Astrocyte of the cerebellum (primary cell): ENCODE data around the gene NUP107.

Experiments
- DNase-seq: peaks from one replicate; pipeline ENCODE4 v3.0.0-alpha.2; 2011; ENCODE audit warnings: low read depth
- H3K4me3 ChIP-seq: 2 replicates; pipeline ENCODE4 v1.5.1; 2011; ENCODE audit warnings: mild to moderate bottlenecking, low read depth, low read length, moderate library complexity
- in situ Hi-C: cut with HindIII; loops from 2 replicates; pipeline ENCODE4 v1.10.0; 2017; ENCODE audit warnings: low sequenced_read_pairs
- TF ChIP-seq, protein P1 (sequence below): IDR thresholded peaks from 2 replicates; pipeline ENCODE4 v1.5.1; 2012; ENCODE audit warnings: low read length, low read depth, moderate library complexity, mild to moderate bottlenecking; ENCODE audit errors: missing control alignments

Gene NUP107

DNA sequence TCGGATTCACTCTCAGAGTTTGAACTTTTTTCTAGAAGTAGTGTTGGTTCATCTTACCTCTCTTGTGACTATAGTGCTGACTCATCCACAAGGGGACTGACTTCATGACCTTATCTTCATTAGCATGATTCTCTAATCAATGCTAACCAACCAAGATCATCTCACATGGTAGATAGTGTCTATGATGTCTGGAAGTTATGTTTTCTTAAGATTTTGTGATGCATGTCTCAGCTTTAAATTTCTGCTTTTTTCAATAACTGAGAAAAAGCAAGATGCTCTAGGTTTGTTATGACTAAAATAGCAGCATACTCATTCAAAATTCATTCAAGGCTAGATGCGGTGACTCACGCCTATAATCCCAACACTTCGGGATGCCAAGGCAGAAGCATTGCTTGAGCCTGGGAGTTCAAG, 46.9 kb downstream of the NUP107 start:
- TF ChIP-seq, protein P1, sequence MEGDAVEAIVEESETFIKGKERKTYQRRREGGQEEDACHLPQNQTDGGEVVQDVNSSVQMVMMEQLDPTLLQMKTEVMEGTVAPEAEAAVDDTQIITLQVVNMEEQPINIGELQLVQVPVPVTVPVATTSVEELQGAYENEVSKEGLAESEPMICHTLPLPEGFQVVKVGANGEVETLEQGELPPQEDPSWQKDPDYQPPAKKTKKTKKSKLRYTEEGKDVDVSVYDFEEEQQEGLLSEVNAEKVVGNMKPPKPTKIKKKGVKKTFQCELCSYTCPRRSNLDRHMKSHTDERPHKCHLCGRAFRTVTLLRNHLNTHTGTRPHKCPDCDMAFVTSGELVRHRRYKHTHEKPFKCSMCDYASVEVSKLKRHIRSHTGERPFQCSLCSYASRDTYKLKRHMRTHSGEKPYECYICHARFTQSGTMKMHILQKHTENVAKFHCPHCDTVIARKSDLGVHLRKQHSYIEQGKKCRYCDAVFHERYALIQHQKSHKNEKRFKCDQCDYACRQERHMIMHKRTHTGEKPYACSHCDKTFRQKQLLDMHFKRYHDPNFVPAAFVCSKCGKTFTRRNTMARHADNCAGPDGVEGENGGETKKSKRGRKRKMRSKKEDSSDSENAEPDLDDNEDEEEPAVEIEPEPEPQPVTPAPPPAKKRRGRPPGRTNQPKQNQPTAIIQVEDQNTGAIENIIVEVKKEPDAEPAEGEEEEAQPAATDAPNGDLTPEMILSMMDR, result no peak
- in situ Hi-C loops, result no loop called here
- no peak overlapping the region for H3K4me3 ChIP-seq
- DNase-seq, result no peak

DNA sequence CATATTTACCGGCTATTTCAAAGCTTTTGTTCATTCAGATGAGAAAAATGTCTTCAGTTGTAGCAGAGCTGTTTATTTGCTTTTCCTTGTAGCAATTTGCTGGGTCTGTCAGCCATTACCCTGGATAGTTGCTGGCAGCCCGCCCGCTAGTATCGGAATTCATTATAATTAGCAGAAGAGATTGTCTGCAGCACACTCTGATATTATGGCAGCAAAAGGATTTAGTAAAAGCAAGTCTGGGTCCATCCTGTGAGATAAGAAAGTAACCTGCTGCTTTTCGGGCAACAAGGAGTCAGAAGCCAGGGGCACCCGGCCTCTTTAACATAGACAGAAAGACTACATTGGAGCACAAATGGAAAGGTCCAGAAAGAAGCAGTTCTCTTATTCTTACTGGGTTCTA, 53.1 kb downstream of the NUP107 start:
- in situ Hi-C loops, result no loop called here
- H3K4me3 ChIP-seq, result no peak overlapping the region
- no peak for DNase-seq
- TF ChIP-seq, protein P1, result no peak

DNA sequence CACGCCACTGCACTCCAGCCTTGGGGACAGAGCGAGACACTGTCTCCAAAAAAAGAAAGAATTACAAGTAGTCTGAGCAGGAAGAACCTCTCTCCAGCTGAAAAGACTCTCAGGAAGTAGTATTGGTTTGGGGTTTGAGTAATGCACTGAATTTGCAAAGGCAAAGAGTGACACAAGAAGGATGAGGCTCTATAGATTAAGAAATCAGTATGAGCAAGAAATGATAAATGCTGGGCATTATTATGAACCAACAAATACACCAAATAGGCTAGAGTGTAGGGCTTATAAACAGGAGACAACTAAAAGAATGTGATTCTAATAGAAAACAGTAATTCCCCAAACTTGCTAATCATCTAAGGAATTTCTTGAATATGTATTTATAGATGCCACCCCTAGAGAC, 56.6 kb downstream of the NUP107 start:
- DNase-seq, result no peak
- TF ChIP-seq, protein P1, result no peak
- no peak overlapping the region for H3K4me3 ChIP-seq
- in situ Hi-C loops, result no loop called here

DNA sequence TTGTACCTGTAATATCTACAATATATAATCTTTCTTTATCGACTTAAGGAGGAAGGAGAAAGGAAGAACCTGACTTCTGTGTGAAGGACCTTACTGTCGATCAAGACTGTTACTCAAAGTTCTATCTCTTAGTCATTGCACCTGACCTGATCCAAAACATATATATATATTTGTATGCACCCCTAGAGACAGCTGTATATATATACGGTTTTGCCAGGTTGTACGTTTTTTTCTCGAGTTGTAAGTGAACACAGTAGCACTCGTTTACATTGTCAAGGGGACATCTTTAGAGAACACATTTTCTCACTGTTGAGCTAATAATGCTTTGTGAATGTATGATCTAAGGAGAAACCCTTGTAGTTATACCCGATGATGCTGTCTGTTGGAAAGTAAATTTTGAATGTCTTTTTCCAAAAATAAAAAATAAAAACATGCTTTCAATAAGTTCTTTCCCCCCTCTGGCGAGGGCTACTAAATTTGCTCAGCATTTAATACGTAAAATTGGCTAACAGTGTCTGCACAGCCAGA, 58.7 kb downstream of the NUP107 start:
- in situ Hi-C loops, result no loop called here

DNA sequence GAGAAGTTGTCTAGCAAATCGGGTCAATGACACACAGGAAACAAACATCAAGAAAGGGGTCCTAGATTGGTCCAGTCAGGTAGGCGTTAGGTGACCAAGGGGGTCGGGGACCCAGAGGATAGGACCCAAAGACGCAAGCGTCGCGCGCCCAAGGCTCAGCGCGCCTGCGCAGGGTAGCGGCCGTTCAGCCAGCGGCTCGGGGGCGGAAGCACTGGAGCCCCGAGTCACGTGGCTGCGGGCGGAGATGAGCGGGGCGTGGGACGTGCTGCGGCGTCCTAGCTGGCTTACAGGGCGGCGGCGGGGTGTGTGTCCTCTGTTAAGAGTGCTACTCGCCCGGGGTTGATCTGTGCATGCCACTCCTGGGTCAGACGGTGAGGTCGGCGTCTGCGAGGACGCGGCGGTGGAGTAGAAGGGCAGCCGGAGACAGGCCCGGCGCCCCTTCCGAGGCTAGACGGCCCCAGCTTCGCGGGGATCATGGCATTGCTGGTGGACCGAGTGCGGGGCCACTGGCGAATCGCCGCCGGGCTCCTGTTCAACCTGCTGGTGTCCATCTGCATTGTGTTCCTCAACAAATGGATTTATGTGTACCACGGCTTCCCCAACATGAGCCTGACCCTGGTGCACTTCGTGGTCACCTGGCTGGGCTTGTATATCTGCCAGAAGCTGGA, 59.3 kb downstream of the NUP107 start, which contains the start of gene SLC35E3:
Gene SLC35E3 (plus strand): TSS at position 273 of the 668 bp plus-strand sequence. CDS start 202 bp downstream, at position 475.
- DNase-seq, result peak; percentile 24
- in situ Hi-C loops, result no loop called here
- peak within 1 kb of the TSS; percentile 63 for H3K4me3 ChIP-seq
- TF ChIP-seq, protein P1, result no peak

More for the DNA sequence above, 58.7 kb downstream of the NUP107 start:
- TF ChIP-seq, protein P1, result no peak
- DNase-seq, result no peak
- peak overlapping the region; percentile 63 for H3K4me3 ChIP-seq

DNA sequence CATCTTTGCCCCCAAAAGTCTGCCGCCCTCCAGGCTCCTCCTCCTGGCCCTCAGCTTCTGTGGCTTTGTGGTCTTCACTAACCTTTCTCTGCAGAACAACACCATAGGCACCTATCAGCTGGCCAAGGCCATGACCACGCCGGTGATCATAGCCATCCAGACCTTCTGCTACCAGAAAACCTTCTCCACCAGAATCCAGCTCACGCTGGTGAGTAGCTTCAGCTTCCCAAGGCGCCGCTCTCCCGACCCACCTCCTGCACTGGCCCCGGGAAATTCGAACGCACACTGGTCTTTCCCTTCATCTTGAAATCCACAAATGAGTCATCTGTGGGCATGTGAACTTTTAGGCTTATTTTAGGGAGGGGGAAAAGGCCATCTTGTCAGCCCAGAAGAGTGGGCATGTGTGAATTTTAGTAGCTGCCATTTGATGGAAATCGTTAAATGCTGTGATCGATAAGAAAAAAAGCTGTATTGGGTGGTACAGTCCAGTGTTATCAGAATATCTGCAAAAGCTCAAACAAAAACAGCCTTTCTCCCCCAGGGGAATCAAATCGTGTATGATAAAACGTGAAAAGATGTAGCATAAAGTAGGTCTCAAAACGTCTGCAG, 59.9 kb downstream of the NUP107 start:
- in situ Hi-C loops, result no loop called here
- TF ChIP-seq, protein P1, result no peak
- DNase-seq, result peak; percentile 11
- peak overlapping the region; percentile 63 for H3K4me3 ChIP-seq
